Islet of Langerhans (tissue), 1 donor: ENCODE measurements around the gene VSTM5.
"Not testable (repeated sequence)": the region's sequence is repeated elsewhere in the genome, so short reads cannot be mapped to it uniquely, and the experiment has no call there.

Experiments
- FAIRE-seq: peaks from one replicate; lab custom pipeline; 2011; peaks lifted over from hg19 to GRCh38; lab: Jason Lieb, UNC

The VSTM5 gene, protein sequence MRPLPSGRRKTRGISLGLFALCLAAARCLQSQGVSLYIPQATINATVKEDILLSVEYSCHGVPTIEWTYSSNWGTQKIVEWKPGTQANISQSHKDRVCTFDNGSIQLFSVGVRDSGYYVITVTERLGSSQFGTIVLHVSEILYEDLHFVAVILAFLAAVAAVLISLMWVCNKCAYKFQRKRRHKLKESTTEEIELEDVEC

DNA sequence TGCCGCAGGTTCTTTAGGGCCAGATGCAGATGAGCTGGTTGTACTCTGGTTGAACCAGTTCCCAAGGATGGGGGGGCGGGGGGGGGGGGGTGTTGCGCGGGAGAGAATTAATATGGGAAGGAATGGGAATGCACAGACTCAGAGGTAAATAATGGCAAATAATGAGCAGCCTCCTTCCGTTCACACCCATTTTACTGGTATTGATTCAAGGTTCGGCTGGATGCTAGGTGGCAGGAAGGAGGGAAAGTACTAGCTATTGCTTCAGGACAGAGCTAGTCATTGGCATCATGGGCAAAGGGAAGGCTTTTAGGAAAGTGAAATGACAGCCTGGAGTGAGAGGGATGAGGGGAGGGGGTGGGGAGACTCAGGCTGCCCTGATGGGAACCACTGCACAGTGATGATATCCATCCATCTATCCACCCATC, at the start of gene VSTM5:
TSS of gene VSTM5 (minus strand) at position 25 of the 425 bp plus-strand sequence. CDS start 116 bp downstream, outside the sequence.
- no peak for FAIRE-seq

DNA sequence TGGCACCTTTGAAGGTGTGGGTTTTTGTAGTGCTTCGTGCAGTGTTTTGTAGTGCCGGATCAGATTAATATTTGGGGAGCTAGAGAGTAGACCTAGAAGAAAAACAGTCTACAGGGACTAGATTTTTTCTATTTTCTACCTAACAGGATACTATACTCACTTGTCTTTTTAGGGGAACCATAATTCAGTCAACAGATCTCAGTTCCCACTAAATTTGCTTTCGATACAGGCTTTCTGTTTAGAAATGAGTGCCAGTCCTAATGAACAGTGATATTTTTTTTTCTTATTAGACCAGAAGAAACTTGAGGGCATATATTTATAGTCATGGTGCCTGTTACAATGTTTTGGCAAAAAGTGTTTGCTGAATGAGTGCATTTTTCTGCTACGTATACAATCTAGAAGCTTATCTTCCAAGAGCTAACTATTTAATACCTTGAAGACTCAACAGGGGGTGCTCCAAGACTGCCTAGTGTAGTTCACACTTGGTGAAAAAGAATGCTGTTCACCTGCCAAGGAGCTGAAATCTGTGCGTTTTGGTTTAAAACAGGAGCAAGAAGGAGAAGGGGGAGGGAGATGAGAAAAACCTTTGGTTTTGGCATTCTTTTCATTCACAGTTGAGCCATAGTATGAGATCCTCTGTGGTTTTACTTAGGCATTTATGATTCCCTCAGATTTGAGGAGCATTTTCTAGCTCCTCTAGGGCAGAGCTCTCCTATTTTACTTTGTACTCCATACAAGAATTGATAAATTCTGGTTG, 44.9 kb upstream of the VSTM5 start:
- peak; percentile 85 for FAIRE-seq

DNA sequence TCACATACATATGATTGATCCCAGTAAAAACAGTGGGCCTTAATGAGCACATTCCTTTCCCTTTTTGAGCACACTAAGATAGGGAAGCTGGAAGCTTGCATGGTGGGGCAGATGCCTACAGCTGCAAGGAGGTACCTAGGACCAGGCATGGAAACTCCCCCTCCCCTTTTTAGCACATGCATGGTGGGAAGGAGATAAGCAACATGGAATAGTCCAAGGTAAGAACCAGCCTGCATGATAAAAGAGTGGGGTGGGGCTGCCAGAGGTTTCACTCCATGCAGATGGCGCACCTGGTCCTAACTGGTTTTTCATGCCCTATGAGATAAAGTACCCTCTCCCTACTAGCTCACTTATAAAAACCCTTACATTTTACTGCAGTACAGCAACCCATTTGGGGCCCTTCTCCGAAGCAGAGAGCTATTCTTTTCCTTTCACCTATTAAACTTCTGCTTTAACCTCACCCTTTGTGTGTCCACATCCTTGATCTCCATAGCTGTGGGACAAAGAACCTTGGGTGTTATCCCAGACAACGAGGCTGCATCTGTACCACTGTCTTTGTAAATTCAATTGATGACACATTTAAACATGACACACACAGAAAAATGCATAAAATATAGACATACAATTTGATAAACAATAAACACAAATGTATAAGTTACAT, 40.1 kb upstream of the VSTM5 start:
- FAIRE-seq = no peak

DNA sequence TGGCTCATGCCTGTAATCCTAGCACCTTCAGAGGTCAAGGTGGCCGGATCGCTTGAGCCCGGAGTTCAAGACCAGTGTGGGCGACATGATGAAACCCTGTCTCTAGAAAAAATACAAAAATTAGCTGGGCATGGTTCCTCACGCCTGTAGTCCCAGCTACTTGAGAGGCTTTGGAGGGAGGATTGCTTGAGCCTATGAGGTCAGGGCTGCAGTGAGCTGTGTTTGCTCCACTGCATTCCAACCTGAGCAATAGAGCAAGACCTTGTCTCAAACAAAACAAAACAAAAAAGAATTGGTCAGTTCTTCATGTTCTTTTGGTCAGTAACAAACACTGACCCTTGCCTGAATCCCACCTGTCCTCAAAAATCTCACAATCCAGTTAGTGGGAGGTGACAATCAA, 36.7 kb upstream of the VSTM5 start:
- no peak for FAIRE-seq

DNA sequence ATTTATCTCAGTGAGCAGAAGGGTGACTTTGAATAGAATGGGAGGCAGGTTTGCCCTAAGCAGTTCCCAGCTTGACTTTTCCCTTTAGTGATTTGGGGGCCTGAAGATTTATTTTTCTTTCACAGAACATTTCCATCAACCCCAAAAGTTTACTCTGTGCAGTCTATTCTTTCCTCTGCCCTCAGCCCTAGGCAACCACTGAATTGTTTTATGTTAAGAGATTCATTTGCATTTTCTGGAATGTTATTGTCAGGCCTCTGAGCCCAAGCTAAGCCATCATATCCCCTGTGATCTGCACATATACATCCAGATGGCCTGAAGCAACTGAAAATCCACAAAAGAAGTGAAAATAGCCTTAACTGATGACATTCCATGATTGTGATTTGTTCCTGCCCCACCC, 28.7 kb upstream of the VSTM5 start:
- FAIRE-seq = not testable (repeated sequence)

DNA sequence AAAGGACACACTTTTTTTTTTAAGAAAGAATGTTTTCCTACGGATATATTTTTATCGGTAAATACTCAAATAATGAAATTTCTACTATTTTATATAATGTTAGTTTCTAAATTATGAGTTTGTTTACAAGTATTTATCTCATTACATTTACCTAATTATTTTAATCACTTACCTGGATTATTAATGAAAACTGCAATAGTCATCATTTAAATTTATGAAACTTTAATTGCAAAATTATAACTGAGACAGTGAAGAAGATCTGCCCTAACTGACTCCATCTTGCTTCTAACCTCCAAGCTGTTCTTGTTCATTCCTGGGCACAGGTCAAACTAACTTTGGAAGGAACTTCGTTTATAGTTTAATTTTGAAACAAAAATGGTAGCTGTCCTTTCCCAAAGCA, 25.2 kb upstream of the VSTM5 start:
- FAIRE-seq = no peak

DNA sequence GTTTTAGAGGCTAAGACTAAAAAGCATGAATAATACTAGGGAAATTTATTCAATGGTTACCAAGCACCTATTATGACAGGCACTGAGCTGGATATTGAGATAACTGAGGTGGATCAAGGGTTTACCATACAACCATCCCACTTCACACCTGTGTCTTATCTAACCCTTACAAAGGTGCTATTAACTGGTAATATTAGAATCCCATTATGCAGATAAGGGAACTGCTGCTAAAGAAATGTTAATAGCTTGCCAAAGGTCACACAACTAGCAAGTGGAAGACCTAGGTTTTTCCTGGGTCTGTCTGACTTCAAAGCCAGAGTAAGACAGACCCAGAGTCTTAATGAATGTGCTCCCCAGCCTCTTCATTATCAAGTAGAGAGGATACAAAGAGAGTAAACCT, 21.1 kb upstream of the VSTM5 start:
- FAIRE-seq = no peak

DNA sequence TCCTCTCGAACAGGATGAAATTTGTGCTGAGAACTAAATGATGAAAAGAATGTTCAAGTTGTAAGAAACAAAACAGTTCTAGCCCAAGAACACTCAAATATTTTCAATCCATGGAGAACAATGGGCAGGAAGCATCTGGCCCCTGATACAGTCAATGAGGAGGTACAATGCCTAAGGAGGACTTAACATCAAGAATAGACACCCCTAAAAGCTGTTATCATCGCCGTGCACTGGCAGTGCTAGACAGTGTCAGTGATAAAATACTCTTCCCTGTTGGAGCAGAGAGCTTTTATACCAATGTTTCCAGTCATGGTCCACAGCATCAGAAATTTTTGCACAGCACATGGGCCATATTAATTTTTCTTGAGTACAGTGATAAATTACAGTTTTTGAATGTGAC, 20.2 kb upstream of the VSTM5 start:
- FAIRE-seq = no peak

DNA sequence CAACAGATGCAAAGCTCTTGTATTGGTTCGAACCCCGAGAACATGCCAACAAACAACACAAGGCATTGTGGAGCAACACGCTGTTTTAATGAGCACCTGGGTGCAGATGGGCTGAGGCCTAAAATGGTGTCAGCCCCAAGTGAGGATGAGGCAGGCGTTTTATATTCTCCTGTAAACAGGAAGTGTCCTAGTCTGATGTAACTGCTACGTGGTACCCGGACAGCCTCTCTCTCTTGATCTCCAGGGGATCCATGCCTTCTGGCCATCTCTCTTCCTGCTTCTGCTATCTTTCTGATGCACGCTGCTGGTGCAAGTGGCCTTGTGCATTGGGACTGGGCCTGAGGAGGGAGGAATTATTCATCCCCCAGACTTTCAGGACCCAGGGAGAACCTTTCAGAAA, 19.4 kb upstream of the VSTM5 start:
- FAIRE-seq = no peak

DNA sequence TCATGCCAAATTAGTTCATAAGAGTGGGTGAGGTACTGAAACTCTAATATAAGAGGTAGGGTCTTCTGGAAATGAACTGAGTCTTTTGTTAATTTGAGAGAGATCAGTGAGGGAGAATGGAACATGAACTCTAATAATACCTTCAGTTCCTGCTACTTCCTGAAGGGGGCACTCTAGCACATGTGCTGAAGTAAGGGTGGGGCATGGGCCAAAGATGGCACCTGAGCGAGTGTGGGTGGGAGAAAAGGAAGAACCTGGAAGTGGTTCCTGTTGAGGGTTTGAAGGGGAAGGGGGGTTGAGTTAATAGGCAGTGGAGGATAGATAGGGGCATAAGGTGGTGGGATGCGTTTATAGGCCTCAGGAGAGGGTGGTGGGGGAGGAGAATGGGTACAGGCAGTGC, 18.0 kb upstream of the VSTM5 start:
- not testable (repeated sequence) for FAIRE-seq

DNA sequence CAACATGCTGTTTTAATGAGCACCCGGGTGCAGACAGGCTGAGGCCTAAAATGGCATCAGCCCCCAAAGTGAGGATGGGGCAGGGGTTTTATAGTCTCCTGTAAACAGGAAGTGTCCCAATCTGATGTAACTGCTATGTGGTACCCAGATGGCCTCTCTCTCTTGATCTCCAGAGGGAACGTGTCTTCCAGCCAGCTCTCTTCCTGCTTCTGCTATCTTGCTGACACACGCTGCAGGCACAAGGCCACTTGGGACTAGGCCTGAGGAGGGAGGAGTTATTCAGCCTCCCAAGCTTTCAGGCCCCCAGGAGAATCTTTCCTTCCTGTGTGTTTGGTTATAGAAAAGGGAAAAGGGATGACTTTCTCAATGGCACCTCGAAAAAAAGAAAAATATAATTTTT, 11.4 kb upstream of the VSTM5 start:
- FAIRE-seq = no peak

DNA sequence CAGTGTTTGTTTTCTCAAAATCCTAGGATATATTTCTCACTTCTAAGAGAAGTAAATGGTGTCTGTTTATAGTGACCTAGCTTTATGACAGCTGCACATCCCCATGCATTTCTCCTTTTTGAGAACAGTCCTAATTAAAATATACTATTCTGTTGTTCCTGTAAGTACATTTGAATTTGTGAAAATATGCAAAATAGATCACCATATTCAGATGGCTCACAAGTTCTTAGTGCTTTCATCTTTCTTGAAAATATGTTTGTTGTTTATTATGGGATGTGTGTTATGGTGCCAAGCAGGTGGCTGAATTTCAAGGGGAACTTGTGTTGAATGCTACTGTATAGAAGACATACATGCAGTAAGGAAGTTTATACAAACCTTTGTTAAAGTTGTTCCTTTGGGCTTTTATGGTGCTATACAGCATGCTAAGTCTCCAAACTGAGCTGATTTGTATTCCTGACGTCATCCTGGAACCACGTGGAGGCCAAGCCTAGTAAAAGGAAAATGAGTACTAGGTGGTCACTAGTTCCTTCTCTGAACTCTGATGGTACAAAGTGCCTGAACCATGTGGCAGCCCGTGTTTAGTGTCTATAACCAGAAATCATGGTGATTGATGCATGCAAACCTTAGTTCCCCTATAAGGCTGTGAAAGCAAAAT, 7.8 kb upstream of the VSTM5 start:
- no peak for FAIRE-seq

DNA sequence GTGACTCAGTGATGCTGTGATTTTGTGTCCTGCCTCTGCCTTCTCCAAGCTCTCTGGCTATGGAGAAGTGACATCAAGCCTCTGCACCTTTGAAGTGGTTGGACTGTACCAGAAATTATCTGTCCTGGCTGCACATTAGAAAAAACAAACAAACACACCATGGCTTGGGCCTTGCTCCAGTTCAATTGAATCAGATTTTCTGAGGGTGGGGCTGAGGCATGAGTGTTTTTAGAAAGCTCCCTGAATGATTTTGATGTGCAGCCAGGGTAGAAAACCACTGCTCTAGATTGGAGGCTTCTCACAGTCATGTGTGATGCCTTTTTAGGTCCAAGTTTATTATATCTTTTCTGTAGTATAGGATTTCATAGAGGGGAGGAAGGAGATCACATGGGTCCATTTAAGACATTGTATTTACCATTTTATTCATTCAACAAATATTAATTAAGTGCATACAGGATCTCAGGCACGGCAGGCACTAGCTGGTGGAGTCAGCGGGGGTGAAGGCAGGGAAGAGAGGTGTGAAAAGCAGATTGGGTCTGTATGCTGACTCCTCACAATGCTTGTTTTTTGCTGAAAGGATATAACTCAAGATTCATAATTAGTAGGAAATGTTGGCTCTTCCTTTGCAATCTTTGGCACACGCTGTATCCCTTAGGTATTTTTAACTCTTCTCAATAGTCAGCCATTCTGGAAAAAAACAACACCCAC, 7.1 kb upstream of the VSTM5 start:
- no peak for FAIRE-seq

DNA sequence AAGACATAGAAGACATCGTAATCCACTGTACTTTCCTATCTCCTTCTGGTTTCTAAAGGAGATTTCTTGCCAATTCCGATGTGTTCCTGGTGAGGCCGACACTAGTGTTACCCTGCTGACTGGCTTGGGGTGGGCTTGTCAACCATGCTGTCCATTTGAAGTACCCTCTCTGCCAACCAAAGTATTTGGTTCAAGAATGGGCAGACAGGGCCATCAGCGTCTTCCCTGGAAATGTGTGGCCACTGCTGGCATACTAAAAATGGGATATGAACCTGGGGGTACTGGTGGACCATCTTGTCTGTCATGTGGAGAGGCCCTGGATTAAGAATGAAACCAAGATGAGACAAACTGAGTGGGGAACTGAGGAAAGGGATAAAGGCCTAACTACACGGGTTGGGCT, 1.8 kb upstream of the VSTM5 start:
- FAIRE-seq = no peak

DNA sequence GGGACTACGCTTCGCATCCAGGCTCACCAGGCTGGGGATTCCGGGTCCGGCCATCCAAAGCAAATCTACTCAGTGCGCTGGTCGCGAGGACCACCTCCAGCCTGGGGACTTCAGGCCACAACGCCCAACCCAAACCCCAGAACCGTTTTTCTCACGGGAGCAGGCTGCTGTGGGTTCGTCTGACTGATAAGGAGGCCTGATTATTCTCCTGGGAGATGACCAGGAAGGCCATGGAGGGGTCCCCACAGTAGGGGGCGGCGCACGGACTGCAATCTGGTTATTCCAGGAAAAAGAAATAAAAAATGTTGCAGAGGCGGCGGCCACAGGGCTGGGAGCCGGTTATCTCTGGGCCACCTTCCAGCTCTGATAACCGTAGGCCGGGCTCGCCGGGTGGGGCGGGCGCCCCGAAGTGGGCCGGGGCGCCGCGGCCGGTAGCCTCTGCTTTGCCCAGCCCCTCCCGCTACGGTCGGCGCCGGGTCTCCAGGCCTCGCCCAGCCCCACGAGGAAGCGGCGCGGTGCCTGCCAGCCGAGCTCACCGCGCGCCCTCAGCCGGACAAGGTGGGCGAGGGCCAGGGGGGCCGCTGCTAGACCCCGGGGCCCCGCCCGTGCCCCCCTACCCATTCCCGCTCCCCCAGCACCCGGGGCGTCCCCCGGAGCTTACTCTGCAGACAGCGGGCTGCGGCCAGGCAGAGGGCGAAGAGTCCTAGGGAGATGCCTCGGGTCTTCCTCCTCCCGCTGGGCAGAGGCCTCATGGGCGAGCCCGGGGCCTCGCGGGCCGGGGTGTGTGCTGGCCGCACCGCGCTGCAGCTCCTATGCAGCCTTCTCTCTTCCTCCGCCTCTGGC, 446 bp downstream of the VSTM5 start:
- no peak for FAIRE-seq

DNA sequence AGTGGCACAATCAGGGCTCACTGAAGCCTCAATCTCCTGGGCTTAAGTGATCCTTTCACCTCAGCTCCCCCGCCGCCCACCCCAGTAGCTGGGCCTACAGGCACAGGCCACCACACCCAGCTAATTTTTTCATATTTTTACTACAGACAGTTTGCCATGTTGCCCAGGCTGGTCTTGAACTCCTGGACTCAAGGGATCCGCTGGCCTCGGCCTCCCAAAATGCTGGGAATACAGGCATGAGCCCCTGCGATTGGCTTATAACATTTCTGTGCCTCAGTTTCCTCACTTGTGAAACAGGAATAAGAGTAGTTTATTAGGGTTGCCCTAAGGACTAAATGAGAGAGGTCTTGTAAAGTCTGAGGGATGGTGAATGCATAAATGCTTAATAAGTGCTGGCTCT, 1.2 kb downstream of the VSTM5 start:
- FAIRE-seq = no peak

DNA sequence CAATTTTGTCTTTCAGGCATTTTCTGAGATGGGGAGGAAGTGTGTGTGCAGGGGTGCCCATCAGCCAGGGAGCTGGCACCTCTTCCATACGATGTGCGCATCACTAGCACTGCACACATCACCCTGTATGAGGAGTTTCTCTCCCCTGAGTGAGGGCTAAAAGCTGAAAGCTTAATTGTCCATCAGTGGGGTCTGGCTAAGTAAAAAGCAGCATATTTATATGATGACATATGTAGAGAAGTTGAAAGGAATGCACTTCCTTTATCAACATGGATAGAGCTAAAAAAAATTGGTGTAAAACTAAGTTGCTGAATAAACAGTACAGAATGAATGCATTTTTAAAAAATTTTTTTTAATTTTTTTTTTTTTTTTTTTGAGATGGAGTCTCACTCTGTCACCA, 4.0 kb downstream of the VSTM5 start:
- FAIRE-seq = no peak

DNA sequence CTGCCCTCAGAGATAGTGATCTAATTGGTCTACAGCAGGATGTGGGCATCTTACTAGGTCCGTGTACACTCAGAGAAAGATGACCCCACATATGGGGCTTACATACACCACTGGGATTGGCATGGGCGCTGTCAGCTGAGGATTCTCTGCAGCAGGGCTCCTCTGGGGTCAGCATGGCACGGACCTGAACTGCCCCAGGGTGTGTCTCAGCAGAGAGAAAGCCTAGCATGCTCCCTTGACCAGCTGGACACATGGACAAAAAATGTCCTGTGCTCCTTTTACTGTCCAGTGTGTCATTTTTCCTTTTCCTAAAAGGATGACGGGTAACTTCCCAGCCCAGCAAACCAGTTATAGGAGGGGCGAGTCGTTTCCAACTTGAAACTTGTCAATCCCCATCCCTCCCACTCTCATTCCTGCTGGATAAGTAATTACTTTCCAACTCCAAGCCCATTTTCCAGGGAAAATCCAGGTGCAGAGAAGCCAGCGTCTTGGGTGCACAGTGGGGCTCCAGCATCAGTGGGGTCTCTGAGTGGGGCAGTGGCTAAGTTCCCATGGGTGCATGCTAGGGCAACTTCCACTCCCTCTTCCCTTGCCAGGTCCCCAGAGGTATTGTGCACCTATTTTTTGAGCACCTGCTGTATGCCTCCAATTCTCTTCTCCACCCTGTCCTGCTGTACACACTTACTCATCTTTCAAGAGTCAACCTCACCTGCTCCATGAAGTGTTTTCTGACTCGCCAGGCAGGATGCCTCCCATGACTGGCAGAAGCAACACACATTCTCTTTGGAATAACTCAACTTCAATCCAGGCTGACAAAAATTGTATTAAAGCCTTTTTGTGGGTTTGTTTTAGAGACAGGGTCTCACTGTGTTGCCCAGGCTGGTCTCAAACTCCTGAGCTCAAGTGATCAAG, 5.0 kb downstream of the VSTM5 start:
- no peak for FAIRE-seq

DNA sequence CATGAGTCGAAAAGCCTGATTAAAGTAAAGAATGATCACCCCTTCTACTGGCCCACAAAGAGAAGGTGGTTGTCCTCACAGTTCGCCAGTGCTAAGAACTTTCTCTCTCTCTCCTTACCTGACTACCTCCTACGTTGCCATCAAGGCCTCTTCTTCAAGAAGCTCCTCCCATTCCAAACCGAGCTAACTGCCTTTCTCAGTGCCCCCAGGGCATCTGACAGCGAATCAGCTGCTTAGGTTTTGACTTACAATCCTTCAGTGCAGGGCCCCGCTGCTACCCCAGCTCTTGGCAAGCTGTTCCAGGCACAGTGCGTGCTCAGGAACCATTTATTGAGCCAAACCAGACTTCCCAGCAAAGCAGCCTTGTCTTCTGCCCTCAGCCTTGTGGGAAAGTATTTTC, 5.8 kb downstream of the VSTM5 start:
- FAIRE-seq = no peak

DNA sequence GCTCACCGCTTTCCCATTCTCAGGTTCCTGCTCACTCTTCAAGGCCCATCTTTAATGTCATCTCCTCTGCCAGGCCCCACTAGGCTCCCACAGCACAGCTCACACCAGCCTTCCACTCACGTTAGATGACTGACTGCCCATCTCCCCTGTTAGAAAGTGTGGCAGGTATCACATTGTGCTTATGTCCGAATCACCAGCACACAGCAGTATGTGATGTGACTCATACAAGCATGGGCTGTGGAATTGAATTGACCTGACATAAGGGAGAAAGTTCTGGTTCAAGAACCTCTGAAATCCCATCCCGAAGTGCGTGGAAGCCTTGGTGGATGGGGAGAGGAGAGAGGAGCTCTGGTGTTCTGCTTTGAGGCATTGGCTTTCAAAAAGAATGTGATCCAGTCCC, 6.5 kb downstream of the VSTM5 start:
- no peak for FAIRE-seq
